Memory B cell (primary cell): ENCODE results near the gene SORCS2.

Experiments
- ATAC-seq: fragments of 150-1000 bp; cut with Tn5 transposase; 2 replicates; pipeline ENCODE4 v1.10.0; 2021; ENCODE audit warnings: low read depth, mild to moderate bottlenecking, moderate library complexity
- DNase-seq, 2 donors: peaks; one replicate each; pipeline ENCODE4 v3.0.0; 2022; ENCODE audit warnings: low spot score in 2 of 2
- H3K27ac Mint-ChIP-seq: one replicate; pipeline ENCODE4 v1.8.0; 2022; ENCODE audit warnings: mild to moderate bottlenecking, moderate library complexity, mixed read lengths
- H3K27me3 Mint-ChIP-seq: one replicate; pipeline ENCODE4 v1.8.0; 2022; ENCODE audit warnings: mixed read lengths
- H3K36me3 Mint-ChIP-seq: one replicate; pipeline ENCODE4 v1.8.0; 2022; ENCODE audit warnings: mild to moderate bottlenecking, mixed read lengths
- H3K4me1 Mint-ChIP-seq: one replicate; pipeline ENCODE4 v1.8.0; 2022; ENCODE audit warnings: mixed read lengths
- H3K4me3 Mint-ChIP-seq: one replicate; pipeline ENCODE4 v1.8.0; 2022; ENCODE audit warnings: mild to moderate bottlenecking, moderate library complexity, mixed read lengths
- H3K9me3 Mint-ChIP-seq: one replicate; pipeline ENCODE4 v1.8.0; 2022; ENCODE audit warnings: mixed read lengths

SORCS2 gene

DNA sequence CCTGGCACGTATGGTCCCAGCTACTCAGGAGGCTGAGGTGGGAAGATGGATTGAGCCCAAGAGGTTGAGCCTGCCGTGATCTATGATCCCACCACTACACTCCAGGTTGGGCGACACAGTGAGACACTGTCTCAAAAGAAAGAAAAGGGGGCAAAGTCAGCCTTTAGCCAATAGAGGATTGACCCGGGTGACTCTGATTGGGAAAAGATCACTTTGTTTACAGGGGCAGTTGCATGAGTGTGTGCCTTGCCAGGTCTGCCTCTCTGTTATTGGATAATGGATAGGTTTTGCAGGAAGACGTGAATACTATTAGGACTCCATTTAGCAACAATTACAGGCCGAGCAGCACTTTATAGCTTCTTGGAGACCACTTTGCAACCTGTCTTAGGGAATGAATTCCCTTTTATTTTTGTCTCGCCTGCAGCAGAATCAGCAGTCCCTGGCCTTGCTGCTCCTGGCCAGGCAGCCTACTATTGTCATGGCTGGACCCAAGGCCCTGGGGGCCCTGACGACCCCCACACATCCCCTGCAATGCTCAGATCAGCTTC, 345.6 kb downstream of the SORCS2 start:
- no peak overlapping the region for H3K4me3 Mint-ChIP-seq
- no peaks in the 10 kb centered on the region for H3K36me3 Mint-ChIP-seq
- H3K4me1 Mint-ChIP-seq = no peaks in the 10 kb centered on the region
- DNase-seq (no peak), ATAC-seq (no peak)
- no peak overlapping the region for H3K27ac Mint-ChIP-seq
- peaks cover 2% of the 10 kb centered on the region for H3K27me3 Mint-ChIP-seq
- peaks cover 7% of the 10 kb centered on the region for H3K9me3 Mint-ChIP-seq

- Mint-ChIP-seq H3K4me1 (no peaks in the 10 kb centered on the region), H3K27ac (no peak overlapping the region), H3K9me3 (peaks cover 10% of the 10 kb centered on the region), H3K27me3 (peaks cover 2% of the 10 kb centered on the region), H3K36me3 (no peaks in the 10 kb centered on the region), H3K4me3 (no peak overlapping the region)
- ATAC-seq = no peak
- no peak for DNase-seq
These were observed 346.2 kb downstream of the SORCS2 start for GRCh38 chr4:7538518-7538917.

- ATAC-seq (no peak), DNase-seq (no peak)
- Mint-ChIP-seq H3K4me1 (no peaks in the 10 kb centered on the region), H3K9me3 (peaks cover 13% of the 10 kb centered on the region), H3K4me3 (no peak overlapping the region), H3K27me3 (peaks cover 5% of the 10 kb centered on the region), H3K27ac (no peak overlapping the region), H3K36me3 (peaks cover 1% of the 10 kb centered on the region)
These were observed 346.8 kb downstream of the SORCS2 start for GRCh38 chr4:7539186-7539585.

DNA sequence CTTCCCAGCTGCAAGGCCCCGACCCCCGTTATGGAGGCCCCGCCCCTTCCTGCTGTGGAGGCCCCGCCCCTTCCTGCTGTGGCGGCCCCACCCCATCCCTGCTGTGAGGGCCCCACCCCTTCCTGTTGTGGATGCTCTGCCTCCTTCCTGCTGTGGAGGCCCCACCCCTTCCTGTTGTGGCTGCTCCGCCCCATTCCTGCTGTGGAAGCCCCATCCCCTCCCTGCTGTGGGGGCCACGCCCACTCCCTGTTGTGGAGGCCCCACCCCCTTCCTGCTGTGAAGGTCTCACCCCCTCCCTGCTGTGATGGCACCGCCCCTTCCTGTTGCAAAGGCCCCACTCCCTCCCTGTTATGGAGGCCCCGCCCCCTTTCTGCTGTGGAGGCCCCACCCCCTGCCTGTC, 347.3 kb downstream of the SORCS2 start:
- Mint-ChIP-seq H3K4me1 (no peaks in the 10 kb centered on the region), H3K27ac (no peak overlapping the region), H3K36me3 (peaks cover 1% of the 10 kb centered on the region), H3K4me3 (no peak overlapping the region), H3K27me3 (peaks cover 3% of the 10 kb centered on the region), H3K9me3 (peaks cover 10% of the 10 kb centered on the region)
- ATAC-seq = peak; percentile 47
- DNase-seq = no peak

DNA sequence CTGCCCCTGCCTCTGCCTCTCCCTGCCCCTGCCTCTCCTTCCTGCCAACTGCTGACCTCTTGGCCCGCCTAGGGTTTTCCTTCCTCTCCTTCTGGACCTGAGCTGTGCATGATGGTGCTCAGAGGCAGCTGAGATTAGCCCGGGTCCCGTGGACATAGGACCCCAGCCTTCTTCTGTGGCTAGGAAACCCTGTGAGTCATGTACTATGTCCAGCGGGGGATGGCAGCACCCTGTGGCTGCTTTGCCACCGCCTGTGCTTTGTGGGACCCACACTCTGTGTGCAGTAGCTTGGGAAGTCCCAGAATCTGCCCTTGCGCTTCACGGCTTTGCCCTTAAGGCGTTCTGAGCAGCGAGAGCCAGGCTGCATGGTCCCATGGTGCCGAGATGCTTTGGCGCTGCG, 347.9 kb downstream of the SORCS2 start:
- ATAC-seq = no peak
- no peak for DNase-seq
- no peak overlapping the region for H3K4me3 Mint-ChIP-seq
- peaks cover 3% of the 10 kb centered on the region for H3K27me3 Mint-ChIP-seq
- peaks cover 1% of the 10 kb centered on the region for H3K36me3 Mint-ChIP-seq
- H3K27ac Mint-ChIP-seq = no peak overlapping the region
- H3K9me3 Mint-ChIP-seq = peaks cover 10% of the 10 kb centered on the region
- no peaks in the 10 kb centered on the region for H3K4me1 Mint-ChIP-seq

GRCh38 chr4:7540654-7541413, 348.5 kb downstream of the SORCS2 start:
- no peak overlapping the region for H3K27ac Mint-ChIP-seq
- no peak overlapping the region for H3K4me3 Mint-ChIP-seq
- no peaks in the 10 kb centered on the region for H3K4me1 Mint-ChIP-seq
- ATAC-seq = no peak
- H3K36me3 Mint-ChIP-seq = peaks cover 1% of the 10 kb centered on the region
- DNase-seq = no peak
- H3K9me3 Mint-ChIP-seq = peaks cover 10% of the 10 kb centered on the region
- peaks cover 3% of the 10 kb centered on the region for H3K27me3 Mint-ChIP-seq

- Mint-ChIP-seq H3K27me3 (peaks cover 3% of the 10 kb centered on the region), H3K4me3 (no peak overlapping the region), H3K9me3 (peaks cover 10% of the 10 kb centered on the region), H3K27ac (no peak overlapping the region), H3K4me1 (no peaks in the 10 kb centered on the region), H3K36me3 (peaks cover 1% of the 10 kb centered on the region)
- DNase-seq (no peak), ATAC-seq (no peak)
These were observed 349.1 kb downstream of the SORCS2 start for GRCh38 chr4:7541414-7541810.

DNA sequence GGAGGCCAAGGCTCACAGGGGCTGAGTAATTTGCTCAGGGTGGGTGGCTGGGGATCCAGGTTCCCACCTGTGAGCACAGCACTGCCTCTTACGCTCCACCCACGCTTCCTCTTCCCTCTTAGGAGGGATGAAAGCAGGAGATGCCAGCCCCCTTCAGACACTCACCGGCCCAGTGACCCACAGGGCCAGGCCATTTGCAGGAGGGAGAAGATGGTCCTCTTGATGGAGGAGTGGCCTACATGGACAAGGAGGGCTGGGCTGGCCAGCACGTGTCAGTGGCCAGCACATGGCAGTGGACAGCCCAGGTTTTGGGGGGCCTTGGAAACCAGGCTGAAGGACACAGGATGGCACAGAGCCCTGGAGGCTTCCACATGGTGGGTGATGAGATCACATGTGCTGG, 350.4 kb downstream of the SORCS2 start:
- DNase-seq (no peak), ATAC-seq (no peak)
- Mint-ChIP-seq H3K27ac (no peak overlapping the region), H3K4me3 (no peak overlapping the region), H3K9me3 (peaks cover 10% of the 10 kb centered on the region), H3K27me3 (peaks cover 5% of the 10 kb centered on the region), H3K36me3 (peaks cover 1% of the 10 kb centered on the region), H3K4me1 (no peaks in the 10 kb centered on the region)

DNA sequence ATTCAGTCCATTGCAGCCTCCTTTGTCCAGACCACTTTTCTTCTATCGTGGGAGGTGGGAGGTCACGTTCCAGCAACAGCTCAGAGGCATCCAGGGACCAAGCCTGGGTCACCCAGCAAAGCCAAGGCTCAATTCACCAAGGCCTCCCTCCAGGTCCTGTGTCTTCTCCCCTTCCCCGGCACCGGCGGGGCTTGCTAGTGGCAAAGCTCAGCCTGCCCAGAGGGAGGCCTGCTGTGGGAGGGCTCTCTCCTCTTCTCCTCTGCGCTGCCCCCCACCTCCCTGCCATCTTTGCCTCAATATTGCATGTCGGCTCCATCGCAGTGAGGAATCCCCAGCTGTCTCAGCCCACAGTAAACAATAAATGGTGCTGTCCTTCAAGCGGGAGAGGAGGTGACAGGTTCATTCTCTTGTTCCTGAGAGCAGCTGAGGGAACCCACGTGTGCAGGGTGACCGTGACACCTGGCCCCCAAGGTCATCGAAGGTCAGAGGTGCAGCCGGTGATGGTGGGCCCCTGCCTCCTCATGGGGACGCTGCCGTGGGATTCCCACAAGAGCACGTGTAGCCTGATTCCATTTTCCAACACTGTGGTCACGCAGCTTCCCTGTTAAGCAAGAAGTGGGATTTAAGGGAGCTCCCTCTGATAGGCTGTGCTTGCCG, 353.9 kb downstream of the SORCS2 start:
- H3K36me3 Mint-ChIP-seq = peaks cover 1% of the 10 kb centered on the region
- DNase-seq = no peak
- peaks cover 8% of the 10 kb centered on the region for H3K9me3 Mint-ChIP-seq
- H3K27me3 Mint-ChIP-seq = peaks cover 5% of the 10 kb centered on the region
- no peak overlapping the region for H3K4me3 Mint-ChIP-seq
- no peaks in the 10 kb centered on the region for H3K4me1 Mint-ChIP-seq
- no peak for ATAC-seq
- no peak overlapping the region for H3K27ac Mint-ChIP-seq

DNA sequence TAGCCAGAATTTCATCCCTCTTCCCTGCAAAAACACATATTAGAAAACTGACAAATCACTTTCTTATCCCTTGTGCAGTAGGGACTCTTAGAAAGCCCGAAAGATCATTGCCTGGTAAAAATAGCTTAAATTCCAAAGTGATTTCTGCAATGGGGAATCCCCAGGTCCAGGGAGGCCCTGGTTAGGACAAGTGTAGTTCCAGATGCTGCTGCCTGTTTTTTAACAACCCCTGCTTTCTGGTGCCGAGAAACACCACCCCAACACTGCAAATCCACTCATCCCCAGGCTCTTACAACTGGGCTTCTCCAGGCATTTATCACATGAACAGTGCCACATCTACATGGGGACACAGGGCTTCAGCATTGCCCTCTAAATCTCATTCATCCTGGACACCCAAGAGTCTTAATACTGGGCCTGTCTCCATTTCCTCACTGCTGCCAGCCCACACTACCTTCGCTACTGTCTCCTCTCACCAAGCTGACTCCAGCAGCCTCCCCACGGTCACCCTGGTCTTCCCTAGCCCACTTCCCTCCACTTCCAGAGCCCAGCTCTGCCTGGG, 354.6 kb downstream of the SORCS2 start:
- H3K4me3 Mint-ChIP-seq = no peak overlapping the region
- ATAC-seq = no peak
- no peak overlapping the region for H3K27ac Mint-ChIP-seq

GRCh38 chr4:7547368-7548040, 355.2 kb downstream of the SORCS2 start:
- Mint-ChIP-seq H3K27me3 (peaks cover 5% of the 10 kb centered on the region), H3K27ac (no peak overlapping the region), H3K9me3 (peaks cover 6% of the 10 kb centered on the region), H3K36me3 (peaks cover 1% of the 10 kb centered on the region), H3K4me3 (no peak overlapping the region), H3K4me1 (no peaks in the 10 kb centered on the region)
- ATAC-seq (no peak), DNase-seq (no peak)

More for the DNA sequence above, 354.6 kb downstream of the SORCS2 start:
- no peak for DNase-seq
- peaks cover 5% of the 10 kb centered on the region for H3K27me3 Mint-ChIP-seq
- peaks cover 1% of the 10 kb centered on the region for H3K36me3 Mint-ChIP-seq
- H3K4me1 Mint-ChIP-seq = no peaks in the 10 kb centered on the region
- H3K9me3 Mint-ChIP-seq = peaks cover 8% of the 10 kb centered on the region

DNA sequence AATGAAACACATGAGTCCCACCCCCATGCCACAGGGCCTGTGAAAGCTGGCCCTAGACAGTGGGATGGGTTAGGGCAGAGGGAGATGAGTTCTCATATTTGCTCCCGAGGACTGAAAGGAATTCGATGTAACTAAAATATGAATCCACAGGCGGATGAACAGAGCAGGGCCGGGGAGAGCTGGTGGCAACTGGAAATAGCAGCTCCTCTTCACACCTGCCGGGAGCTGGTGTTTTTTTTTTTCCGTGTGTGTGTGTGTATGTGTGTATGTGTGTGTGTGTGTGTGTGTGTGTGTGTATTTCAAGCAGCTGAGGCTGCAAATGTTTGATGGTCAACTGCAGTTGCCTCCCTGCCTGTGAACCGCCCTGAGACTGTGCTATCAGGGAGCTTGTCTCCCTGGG, 357.5 kb downstream of the SORCS2 start:
- Mint-ChIP-seq H3K4me3 (no peak overlapping the region), H3K9me3 (peaks cover 12% of the 10 kb centered on the region), H3K4me1 (no peaks in the 10 kb centered on the region), H3K36me3 (peaks cover 9% of the 10 kb centered on the region), H3K27me3 (peaks cover 3% of the 10 kb centered on the region), H3K27ac (no peak overlapping the region)
- ATAC-seq (no peak), DNase-seq (no peak)

DNA sequence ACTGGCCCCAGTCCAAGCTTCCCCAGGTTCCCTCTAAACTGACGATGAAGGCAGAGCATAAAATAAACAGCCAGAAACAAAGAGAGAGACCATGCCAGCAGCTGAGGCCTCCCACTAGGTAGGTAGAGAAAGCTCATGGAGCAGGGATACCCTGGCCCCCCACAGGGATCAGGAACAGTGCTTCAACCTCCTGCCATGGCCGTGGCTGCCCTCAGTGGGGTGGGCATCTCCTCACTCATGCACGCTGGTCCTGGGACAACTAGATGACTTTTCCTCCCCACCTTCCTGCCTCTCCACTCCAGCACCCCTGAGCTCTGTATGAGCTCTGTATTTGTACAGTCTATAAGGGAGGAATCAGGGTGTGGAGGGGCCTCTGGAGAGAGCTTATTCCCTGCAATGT, 360.1 kb downstream of the SORCS2 start:
- ATAC-seq (no peak), DNase-seq (no peak)
- Mint-ChIP-seq H3K4me1 (no peaks in the 10 kb centered on the region), H3K4me3 (no peak overlapping the region), H3K36me3 (peaks cover 11% of the 10 kb centered on the region), H3K9me3 (peaks cover 23% of the 10 kb centered on the region), H3K27me3 (no peaks in the 10 kb centered on the region), H3K27ac (no peak overlapping the region)

DNA sequence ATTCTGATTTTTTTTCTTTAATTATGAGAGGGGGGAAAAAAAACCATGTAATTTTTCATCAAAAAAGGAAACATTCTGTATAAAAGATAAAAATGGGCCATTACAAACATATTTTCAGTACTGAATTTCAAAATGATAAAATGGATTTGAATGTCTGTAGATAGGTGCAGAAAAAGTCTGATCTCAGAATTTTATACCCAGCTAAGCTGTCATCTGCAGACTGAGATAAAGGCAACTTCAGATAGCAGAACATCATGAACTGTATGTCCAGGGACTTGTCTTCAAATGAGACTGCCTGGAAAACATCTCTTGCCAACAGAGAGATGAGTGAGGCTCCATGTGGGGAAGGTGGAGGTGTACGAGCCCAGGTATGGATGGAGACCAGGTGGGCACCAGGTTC, 360.9 kb downstream of the SORCS2 start:
- no peak overlapping the region for H3K27ac Mint-ChIP-seq
- ATAC-seq (no peak), DNase-seq (no peak)
- no peaks in the 10 kb centered on the region for H3K27me3 Mint-ChIP-seq
- H3K4me1 Mint-ChIP-seq = no peaks in the 10 kb centered on the region
- H3K4me3 Mint-ChIP-seq = no peak overlapping the region
- H3K36me3 Mint-ChIP-seq = peaks cover 11% of the 10 kb centered on the region
- peaks cover 24% of the 10 kb centered on the region for H3K9me3 Mint-ChIP-seq
